ENCODE data around the gene KLHL14.

Gene KLHL14

GRCh38 chr18:32724071-32724749 is 48.6 kb downstream of the KLHL14 start:
- Histone ChIP-seq H3K4me1 (peaks cover 8% of the 10 kb centered on the region), H4K20me1 (no peaks in the 10 kb centered on the region), H3K4me3 (no peak overlapping the region), H3K27ac (no peak overlapping the region), H3K9me3 (no peaks in the 10 kb centered on the region), H3K27me3 (no peaks in the 10 kb centered on the region), H3K9ac (no peak overlapping the region), H3K4me2 (no peak overlapping the region), H3K36me3 (no peaks in the 10 kb centered on the region)
- no peak for TF ChIP-seq Cebpa-rat (IDR thresholded peaks at IDR 0.05)

- Histone ChIP-seq H3K27me3 (no peaks in the 10 kb centered on the region), H3K9ac (no peak overlapping the region), H3K4me3 (no peak overlapping the region), H3K27ac (no peak overlapping the region), H3K4me2 (no peak overlapping the region), H4K20me1 (no peaks in the 10 kb centered on the region), H3K9me3 (no peaks in the 10 kb centered on the region), H3K4me1 (0 out of 2 replicates have a peak, but pooled peaks cover 2% of the 10 kb centered on the region), H3K36me3 (no peaks in the 10 kb centered on the region)
- no peak for TF ChIP-seq Cebpa-rat (IDR thresholded peaks at IDR 0.05)
These were observed 50.5 kb downstream of the KLHL14 start for GRCh38 chr18:32722279-32722678.

GRCh38 chr18:32717126-32717525 is 55.7 kb downstream of the KLHL14 start:
- Histone ChIP-seq H3K9me3 (no peaks in the 10 kb centered on the region), H3K27me3 (no peaks in the 10 kb centered on the region), H3K4me1 (peaks cover 14% of the 10 kb centered on the region), H3K36me3 (no peaks in the 10 kb centered on the region), H3K4me2 (no peak overlapping the region), H3K9ac (no peak overlapping the region), H3K27ac (no peak overlapping the region), H4K20me1 (no peaks in the 10 kb centered on the region), H3K4me3 (no peak overlapping the region)
- no peak for TF ChIP-seq Cebpa-rat (IDR thresholded peaks at IDR 0.05)

- no peaks in the 10 kb centered on the region for H3K27me3 ChIP-seq
- no peak overlapping the region for H3K27ac ChIP-seq
- H4K20me1 ChIP-seq: no peaks in the 10 kb centered on the region
- H3K4me2 ChIP-seq: peak overlapping the region; percentile 27
- H3K9ac ChIP-seq: no peak overlapping the region
- no peak overlapping the region for H3K4me3 ChIP-seq
- no peak for TF ChIP-seq Cebpa-rat (IDR thresholded peaks at IDR 0.05)
- peaks cover 14% of the 10 kb centered on the region for H3K4me1 ChIP-seq
- no peaks in the 10 kb centered on the region for H3K9me3 ChIP-seq
- H3K36me3 ChIP-seq: no peaks in the 10 kb centered on the region
These were observed 58.2 kb downstream of the KLHL14 start for GRCh38 chr18:32714571-32715148.

- Histone ChIP-seq H3K9me3 (no peaks in the 10 kb centered on the region), H3K4me2 (no peak overlapping the region), H4K20me1 (no peaks in the 10 kb centered on the region), H3K4me1 (peaks cover 14% of the 10 kb centered on the region), H3K9ac (no peak overlapping the region), H3K27me3 (no peaks in the 10 kb centered on the region), H3K36me3 (no peaks in the 10 kb centered on the region), H3K4me3 (no peak overlapping the region), H3K27ac (no peak overlapping the region)
- no peak for TF ChIP-seq Cebpa-rat (IDR thresholded peaks at IDR 0.05)
These were observed 60.0 kb downstream of the KLHL14 start for GRCh38 chr18:32712860-32713259.

- Histone ChIP-seq H3K4me1 (peaks cover 8% of the 10 kb centered on the region), H3K27ac (no peak overlapping the region), H3K27me3 (no peaks in the 10 kb centered on the region), H3K4me2 (no peak overlapping the region), H3K36me3 (no peaks in the 10 kb centered on the region), H3K9me3 (no peaks in the 10 kb centered on the region), H3K9ac (no peak overlapping the region), H3K4me3 (no peak overlapping the region), H4K20me1 (no peaks in the 10 kb centered on the region)
- no peak for TF ChIP-seq Cebpa-rat (IDR thresholded peaks at IDR 0.05)
These were observed 61.0 kb downstream of the KLHL14 start for GRCh38 chr18:32711862-32712261.

GRCh38 chr18:32707586-32707985 is 65.2 kb downstream of the KLHL14 start:
- no peak for TF ChIP-seq Cebpa-rat (IDR thresholded peaks at IDR 0.05)
- H3K4me3 ChIP-seq: no peak overlapping the region
- H4K20me1 ChIP-seq: no peaks in the 10 kb centered on the region
- H3K36me3 ChIP-seq: no peaks in the 10 kb centered on the region
- H3K27ac ChIP-seq: no peak overlapping the region
- no peak overlapping the region for H3K4me2 ChIP-seq
- no peaks in the 10 kb centered on the region for H3K9me3 ChIP-seq
- H3K9ac ChIP-seq: no peak overlapping the region
- no peaks in the 10 kb centered on the region for H3K27me3 ChIP-seq
- H3K4me1 ChIP-seq: peaks cover 5% of the 10 kb centered on the region; the same call in 1 of the 2 replicates

GRCh38 chr18:32707147-32707546 is 65.7 kb downstream of the KLHL14 start:
- peaks cover 5% of the 10 kb centered on the region; the same call in 1 of the 2 replicates for H3K4me1 ChIP-seq
- no peak overlapping the region for H3K9ac ChIP-seq
- no peaks in the 10 kb centered on the region for H3K9me3 ChIP-seq
- no peaks in the 10 kb centered on the region for H4K20me1 ChIP-seq
- no peak for TF ChIP-seq Cebpa-rat (IDR thresholded peaks at IDR 0.05)
- no peaks in the 10 kb centered on the region for H3K27me3 ChIP-seq
- no peak overlapping the region for H3K27ac ChIP-seq
- no peak overlapping the region for H3K4me3 ChIP-seq
- H3K4me2 ChIP-seq: no peak overlapping the region
- H3K36me3 ChIP-seq: no peaks in the 10 kb centered on the region

GRCh38 chr18:32701313-32701712 is 71.5 kb downstream of the KLHL14 start:
- Histone ChIP-seq H3K27me3 (no peaks in the 10 kb centered on the region; the same call in 1 of the 2 replicates), H3K4me3 (no peak overlapping the region), H3K4me2 (no peak overlapping the region), H3K27ac (no peak overlapping the region), H4K20me1 (no peaks in the 10 kb centered on the region), H3K9me3 (no peaks in the 10 kb centered on the region), H3K36me3 (no peaks in the 10 kb centered on the region), H3K9ac (no peak overlapping the region), H3K4me1 (peaks cover 5% of the 10 kb centered on the region; the same call in 1 of the 2 replicates)
- no peak for TF ChIP-seq Cebpa-rat (IDR thresholded peaks at IDR 0.05)

GRCh38 chr18:32698153-32698552 is 74.7 kb downstream of the KLHL14 start:
- no peaks in the 10 kb centered on the region for H3K9me3 ChIP-seq
- H3K4me2 ChIP-seq: no peak overlapping the region
- no peaks in the 10 kb centered on the region for H4K20me1 ChIP-seq
- H3K27ac ChIP-seq: no peak overlapping the region
- H3K9ac ChIP-seq: no peak overlapping the region
- TF ChIP-seq Cebpa-rat (IDR thresholded peaks at IDR 0.05): no peak
- no peak overlapping the region for H3K4me3 ChIP-seq
- H3K4me1 ChIP-seq: peaks cover 7% of the 10 kb centered on the region
- H3K36me3 ChIP-seq: no peaks in the 10 kb centered on the region
- no peaks in the 10 kb centered on the region; the same call in 1 of the 2 replicates for H3K27me3 ChIP-seq

All from BLaER1 (cell line).